NCI-H345 treated with DMSO at 0.1 percent for 48 hours (cell line): Measurements from ENCODE around the gene ITSN1.

Experiments used
- DNase-seq: peaks from one replicate; lab custom pipeline; 2025; ENCODE audit not compliant: unreplicated experiment; lab: John Stamatoyannopoulos, UW

Gene ITSN1

GRCh38 chr21:33802481-33802880 lies 160.2 kb downstream of the ITSN1 start:
- DNase-seq = no peak

GRCh38 chr21:33808715-33809367 lies 166.5 kb downstream of the ITSN1 start:
- DNase-seq = no peak

- no peak for DNase-seq
These were observed 168.5 kb downstream of the ITSN1 start for GRCh38 chr21:33810766-33811165.

- no peak for DNase-seq
These were observed 169.1 kb downstream of the ITSN1 start for GRCh38 chr21:33811167-33812010.

DNA sequence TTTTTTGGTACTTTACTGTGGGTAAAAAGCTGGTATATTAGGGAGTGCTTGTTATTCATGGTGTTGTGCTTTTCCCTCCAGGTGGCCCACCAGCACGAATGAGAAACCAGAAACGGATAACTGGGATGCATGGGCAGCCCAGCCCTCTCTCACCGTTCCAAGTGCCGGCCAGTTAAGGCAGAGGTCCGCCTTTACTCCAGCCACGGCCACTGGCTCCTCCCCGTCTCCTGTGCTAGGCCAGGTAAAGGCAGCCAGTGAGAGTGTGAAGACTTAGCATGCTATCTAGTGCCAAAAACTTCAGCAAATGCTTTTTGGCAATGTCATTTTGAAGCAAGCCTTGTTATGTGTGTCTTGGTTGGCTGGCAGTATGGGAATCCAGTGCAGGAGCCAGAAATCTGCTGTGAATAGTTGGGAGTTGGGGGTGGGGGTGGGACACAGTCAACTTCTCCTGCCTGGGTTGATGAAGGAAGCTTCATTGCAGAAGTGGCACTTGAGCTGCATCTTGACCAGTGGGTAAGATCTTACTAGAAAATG lies 171.6 kb downstream of the ITSN1 start:
- DNase-seq = no peak

GRCh38 chr21:33815143-33815707 lies 172.9 kb downstream of the ITSN1 start:
- no peak for DNase-seq

DNA sequence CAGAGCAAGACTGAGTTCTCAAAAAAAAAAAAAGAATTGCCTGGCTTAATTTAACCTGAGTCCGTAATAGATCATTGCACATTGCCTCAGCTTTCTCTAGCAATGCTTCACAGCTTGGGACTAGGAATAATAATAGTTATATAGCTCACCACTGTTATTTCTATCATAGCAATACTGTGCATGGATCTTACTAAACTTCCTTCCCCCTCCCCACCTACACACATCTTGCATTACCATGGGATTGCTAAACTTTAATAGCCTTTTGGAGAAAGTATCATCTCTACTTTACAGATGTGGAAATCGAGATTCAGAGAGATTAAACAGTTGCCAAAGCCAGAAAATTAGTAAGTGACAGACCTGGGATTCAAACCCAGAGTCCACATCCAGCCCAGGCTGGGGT lies 173.9 kb downstream of the ITSN1 start:
- DNase-seq = no peak

DNA sequence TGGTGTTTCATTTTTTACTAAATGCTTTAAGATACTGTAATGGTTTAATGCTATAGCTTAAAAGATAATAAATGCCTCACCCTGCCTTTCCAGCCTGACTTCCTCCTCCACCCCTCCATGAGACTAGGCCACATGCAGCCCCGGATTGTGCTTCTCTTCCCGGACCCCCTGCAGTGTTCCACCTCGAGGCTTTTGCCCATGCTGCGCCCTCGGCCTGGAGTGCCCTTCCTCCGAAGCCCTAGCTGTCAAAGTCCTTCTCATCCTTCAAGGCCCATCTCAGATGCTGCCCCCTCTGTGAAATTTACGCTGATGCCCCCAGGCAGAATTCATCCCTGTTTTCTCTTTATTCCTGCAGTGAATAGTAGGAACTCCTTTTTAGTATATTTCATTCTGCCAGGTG lies 174.8 kb downstream of the ITSN1 start:
- no peak for DNase-seq

DNA sequence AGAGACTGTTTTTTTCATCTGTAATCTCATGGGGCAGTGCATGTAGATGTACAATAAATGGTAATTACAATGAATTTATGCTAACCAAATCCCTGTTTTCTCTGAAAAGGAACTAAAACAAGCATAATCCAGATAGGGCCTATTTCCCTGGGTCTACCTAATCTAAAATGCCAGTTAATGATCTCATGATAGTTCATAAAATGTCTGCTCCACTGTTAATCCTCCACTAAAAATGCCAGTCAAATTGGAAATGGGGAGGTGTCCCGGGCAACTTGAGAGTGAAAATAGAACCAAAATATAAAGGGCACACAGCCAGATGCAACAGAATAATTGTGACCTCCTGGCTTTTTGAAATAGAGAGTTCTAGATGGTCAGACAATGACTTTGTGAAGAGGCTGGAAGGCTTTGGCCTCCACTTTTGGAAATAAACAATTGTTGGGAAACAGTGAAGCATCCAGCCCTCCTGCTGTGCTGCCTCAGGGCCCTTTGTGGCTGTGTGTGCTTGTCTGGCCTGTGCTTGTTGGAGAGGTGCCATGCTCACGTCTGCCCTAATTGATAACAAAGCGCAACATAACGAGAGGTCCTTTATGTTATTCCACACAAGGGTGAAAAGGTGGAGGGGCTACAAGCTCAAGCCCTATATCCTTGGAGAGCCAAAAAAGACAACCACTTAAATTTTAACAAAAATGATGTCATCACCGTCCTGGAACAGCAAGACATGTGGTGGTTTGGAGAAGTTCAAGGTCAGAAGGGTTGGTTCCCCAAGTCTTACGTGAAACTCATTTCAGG lies 175.6 kb downstream of the ITSN1 start:
- peak; percentile 95 for DNase-seq

DNA sequence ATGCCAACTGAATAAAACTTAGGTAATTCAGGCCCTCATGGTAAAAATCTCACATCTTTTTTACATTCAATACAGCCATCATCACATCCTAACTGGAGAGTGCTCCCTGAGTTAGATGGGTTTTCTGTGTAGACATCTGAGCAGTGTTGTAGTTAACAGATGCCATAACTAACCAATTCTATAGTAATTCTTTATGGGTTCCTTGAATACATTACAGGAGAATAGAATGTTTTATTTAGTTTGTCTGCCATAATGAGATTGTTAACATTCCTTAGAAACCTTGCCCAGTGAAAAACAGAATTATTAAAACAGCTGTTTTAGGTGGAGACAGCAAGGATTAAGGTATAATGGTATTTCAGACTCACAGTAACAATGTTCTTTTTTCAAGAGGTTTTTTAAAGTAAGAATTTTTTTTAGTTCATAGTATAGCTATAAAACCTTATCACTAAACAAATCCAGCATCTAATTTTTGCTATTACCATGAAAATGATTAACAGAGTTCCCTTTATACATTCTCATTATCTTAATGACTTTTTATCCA lies 178.0 kb downstream of the ITSN1 start:
- DNase-seq = no peak

DNA sequence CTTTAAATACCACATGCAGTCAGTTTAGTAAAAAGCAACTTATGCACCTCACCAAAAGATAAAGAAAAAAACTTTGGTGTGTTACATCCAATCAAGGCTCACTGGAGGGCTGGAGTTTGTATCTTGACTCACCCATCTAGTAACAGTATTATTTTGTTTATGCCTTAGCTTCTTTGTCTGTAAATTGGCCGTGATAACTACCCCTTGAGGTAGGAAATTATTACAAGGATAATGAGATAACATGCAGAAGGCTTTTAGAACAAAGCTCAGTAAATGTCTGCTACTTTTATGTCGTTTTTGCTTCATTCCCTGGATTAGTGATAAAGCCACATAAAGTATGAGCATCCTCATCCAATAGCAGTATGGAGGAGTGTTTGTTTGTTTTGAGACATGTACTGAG lies 178.5 kb downstream of the ITSN1 start:
- DNase-seq = no peak

GRCh38 chr21:33821503-33822322 lies 179.4 kb downstream of the ITSN1 start:
- DNase-seq = no peak

DNA sequence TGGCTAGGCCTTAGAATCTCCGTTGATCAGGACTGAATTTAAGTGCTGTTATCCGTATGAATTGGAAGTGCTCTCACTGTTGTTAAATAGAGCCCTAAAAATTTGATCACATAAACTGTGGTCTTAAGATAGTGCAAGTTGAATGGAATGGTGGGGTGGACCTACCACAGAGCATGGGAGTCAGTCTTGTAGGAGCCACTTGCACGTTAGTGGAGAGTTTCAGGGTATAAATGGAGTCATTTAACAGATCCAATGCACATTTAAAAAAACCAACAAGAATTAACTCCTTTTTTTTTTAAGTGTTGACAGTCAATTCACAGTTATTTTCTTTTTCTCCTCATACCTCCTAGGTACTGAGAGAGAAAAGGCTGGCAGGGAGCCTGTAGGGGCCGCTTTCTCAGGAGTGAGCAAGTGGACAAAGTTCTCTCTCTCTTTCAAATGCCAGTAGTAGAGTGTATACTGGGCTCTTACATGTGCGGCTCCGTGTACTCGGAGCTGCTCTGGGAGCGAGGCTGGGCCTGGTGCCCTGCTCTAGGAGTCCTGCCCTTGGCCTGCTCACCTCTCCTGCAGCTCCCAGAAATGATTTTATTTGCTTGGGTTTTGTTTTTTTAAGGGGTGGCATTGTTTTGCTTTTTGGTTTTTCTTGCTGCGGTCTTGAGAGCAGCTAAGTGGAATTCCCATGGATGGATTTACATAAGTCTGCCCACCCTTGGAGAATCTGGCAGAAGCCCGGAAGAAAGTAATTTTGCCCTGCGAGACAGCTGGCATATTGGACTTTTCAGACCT lies 182.0 kb downstream of the ITSN1 start:
- DNase-seq = no peak

GRCh38 chr21:33825419-33825818 lies 183.1 kb downstream of the ITSN1 start:
- no peak for DNase-seq

DNA sequence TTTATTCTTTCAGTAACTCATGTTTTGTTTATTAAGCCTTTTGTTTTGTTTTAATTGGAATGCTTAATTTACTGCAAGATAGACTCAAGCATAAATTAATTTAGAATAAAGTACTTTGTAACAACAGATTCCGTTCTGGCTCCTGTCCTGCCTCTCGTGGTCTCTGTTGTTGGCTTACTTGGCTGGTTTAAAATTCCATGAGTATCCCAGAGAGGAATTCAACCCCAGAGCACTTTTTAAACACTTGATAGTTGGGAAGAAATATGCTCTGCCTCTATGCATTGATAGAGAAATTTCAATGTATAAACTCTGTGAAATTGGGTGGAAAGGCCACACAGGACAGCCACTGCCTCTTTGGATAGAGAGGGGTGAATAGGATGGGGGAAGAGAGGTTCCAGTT lies 183.6 kb downstream of the ITSN1 start:
- DNase-seq = no peak

GRCh38 chr21:33828083-33828482 lies 185.8 kb downstream of the ITSN1 start:
- no peak for DNase-seq

DNA sequence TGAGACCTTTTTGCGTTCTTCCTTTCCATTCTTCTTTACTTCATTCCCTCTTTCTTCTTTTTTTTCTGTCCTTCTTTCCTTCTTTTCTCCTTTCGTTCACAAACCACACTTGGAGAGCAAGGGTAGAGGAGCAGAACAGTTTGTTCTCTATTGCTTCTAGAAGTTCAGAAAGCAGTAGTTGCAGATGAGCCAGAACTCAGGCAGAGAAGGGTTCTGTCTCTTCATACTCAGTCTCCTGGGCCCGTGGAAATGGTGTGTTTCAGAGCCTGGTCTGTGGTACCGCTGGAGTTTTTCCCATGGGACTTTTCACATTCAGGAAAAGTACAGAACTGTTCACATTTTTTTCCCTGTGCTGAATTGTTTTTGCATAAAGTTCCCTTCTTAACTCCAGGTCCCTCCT lies 186.3 kb downstream of the ITSN1 start:
- no peak for DNase-seq

DNA sequence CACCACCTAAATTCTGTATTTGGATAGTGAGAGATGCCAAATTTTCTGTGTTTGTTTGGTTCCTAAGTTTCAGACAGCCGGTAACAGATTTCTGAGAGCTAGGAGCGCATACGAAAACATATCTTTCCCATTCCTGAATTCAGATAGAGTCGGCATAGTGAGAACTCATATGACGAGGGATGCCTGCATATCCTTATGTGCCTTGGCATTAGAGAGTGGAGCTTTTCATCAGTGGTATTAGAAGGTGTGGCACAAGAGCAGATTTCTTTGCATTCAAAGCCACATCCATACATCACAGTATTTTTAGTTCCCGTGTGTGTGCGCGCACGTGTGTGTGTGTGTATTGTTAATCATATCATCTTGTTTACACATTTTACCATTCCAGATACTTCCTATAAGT lies 187.5 kb downstream of the ITSN1 start:
- no peak for DNase-seq

- no peak for DNase-seq
These were observed 189.8 kb downstream of the ITSN1 start for GRCh38 chr21:33831962-33832659.
